HG03558 (cell line): ENCODE measurements around the gene ACBD6.

ENCODE experiments used
- ATAC-seq: cut with Tn5 transposase; IDR thresholded peaks from one replicate; pipeline ENCODE4 v1.9.1; 2021; ENCODE audit warnings: moderate number of reproducible peaks; ENCODE audit not compliant: unreplicated experiment; ENCODE audit errors: extremely low read depth

Gene ACBD6

GRCh38 chr1:180261524-180262155 is 240.7 kb downstream of the ACBD6 start:
- ATAC-seq, result no peak

GRCh38 chr1:180261030-180261429 is 241.3 kb downstream of the ACBD6 start:
- no peak for ATAC-seq

GRCh38 chr1:180260541-180260940 is 241.8 kb downstream of the ACBD6 start:
- no peak for ATAC-seq

- ATAC-seq, result no peak
These were observed 242.7 kb downstream of the ACBD6 start for GRCh38 chr1:180259431-180260338.

GRCh38 chr1:180258935-180259334 is 243.4 kb downstream of the ACBD6 start:
- no peak for ATAC-seq

- no peak for ATAC-seq
These were observed 244.1 kb downstream of the ACBD6 start for GRCh38 chr1:180258290-180258689.

GRCh38 chr1:180257486-180257885 is 244.9 kb downstream of the ACBD6 start:
- no peak for ATAC-seq

- no peak for ATAC-seq
These were observed 245.4 kb downstream of the ACBD6 start for GRCh38 chr1:180257028-180257386.

GRCh38 chr1:180256341-180257027 is 245.9 kb downstream of the ACBD6 start:
- ATAC-seq, result no peak

GRCh38 chr1:180255536-180256340 is 246.6 kb downstream of the ACBD6 start:
- ATAC-seq, result no peak

- no peak for ATAC-seq
These were observed 247.5 kb downstream of the ACBD6 start for GRCh38 chr1:180254854-180255253.

- ATAC-seq, result no peak
These were observed 247.9 kb downstream of the ACBD6 start for GRCh38 chr1:180254496-180254819.

GRCh38 chr1:180253585-180254495 is 248.5 kb downstream of the ACBD6 start:
- ATAC-seq, result no peak

GRCh38 chr1:180252638-180253536 is 249.5 kb downstream of the ACBD6 start:
- no peak for ATAC-seq

- no peak for ATAC-seq
These were observed 250.7 kb downstream of the ACBD6 start for GRCh38 chr1:180251526-180252305.

- ATAC-seq, result no peak
These were observed 251.4 kb downstream of the ACBD6 start for GRCh38 chr1:180250883-180251509.

GRCh38 chr1:180250499-180250770 is 251.9 kb downstream of the ACBD6 start:
- no peak for ATAC-seq
